D721Med (cell line): ENCODE results near the gene ERBB4.

Experiments used
- DNase-seq: peaks from one replicate; pipeline ENCODE4 v3.0.0; 2011; ENCODE audit warnings: low spot score; ENCODE audit not compliant: insufficient read length
- FAIRE-seq: peaks from 2 replicates; lab custom pipeline; 2011; peaks lifted over from hg19 to GRCh38; lab: Jason Lieb, UNC
- CTCF ChIP-seq: IDR thresholded peaks from 2 replicates; pipeline ENCODE4 v1.5.1; 2012; ENCODE audit warnings: mild to moderate bottlenecking, control low read depth; ENCODE audit not compliant: insufficient read depth; ENCODE audit errors: missing control alignments

Gene ERBB4

GRCh38 chr2:211423018-211423417 lies 1115.6 kb downstream of the ERBB4 start:
- no peak for TF ChIP-seq CTCF
- FAIRE-seq (no peak), DNase-seq (no peak)

- DNase-seq (no peak), FAIRE-seq (no peak)
- TF ChIP-seq CTCF: no peak
Observed at GRCh38 chr2:211417544-211417943, 1121.1 kb downstream of the ERBB4 start.

GRCh38 chr2:211416373-211416772 lies 1122.2 kb downstream of the ERBB4 start:
- FAIRE-seq: no peak
- no peak for TF ChIP-seq CTCF
- DNase-seq: no peak

GRCh38 chr2:211413746-211414145 lies 1124.9 kb downstream of the ERBB4 start:
- no peak for DNase-seq
- no peak for FAIRE-seq
- TF ChIP-seq CTCF: no peak

- no peak for FAIRE-seq
- DNase-seq: no peak
- no peak for TF ChIP-seq CTCF
Observed at GRCh38 chr2:211408483-211408891, 1130.1 kb downstream of the ERBB4 start.

- FAIRE-seq: no peak
- TF ChIP-seq CTCF: no peak
- no peak for DNase-seq
Observed at GRCh38 chr2:211407076-211407475, 1131.5 kb downstream of the ERBB4 start.

- FAIRE-seq (no peak), DNase-seq (no peak)
- no peak for TF ChIP-seq CTCF
Observed at GRCh38 chr2:211405036-211405435, 1133.6 kb downstream of the ERBB4 start.
